HepG2 (cell line): ENCODE measurements around the gene SLC13A5. TPM values are rescaled to one million over a fixed set of nuclear protein-coding genes. Genes with fewer than 3 reads are reported as not detected.

Experiments
- AKAP8 ChIP-seq: sonication (generic); formaldehyde crosslinking; IDR thresholded peaks from 2 replicates; pipeline ENCODE4 v1.5.1; 2020; ENCODE audit warnings: mild to moderate bottlenecking, missing genetic modification reagents
- DMTF1 ChIP-seq: sonication (generic); formaldehyde crosslinking; IDR thresholded peaks from 2 replicates; pipeline ENCODE4 v1.4.0; 2020; ENCODE audit warnings: mild to moderate bottlenecking, missing genetic modification reagents
- FOXA3 ChIP-seq: IDR thresholded peaks from 2 replicates; pipeline ENCODE4 v1.6.1; 2016; ENCODE audit warnings: missing genetic modification reagents, missing compliant biosample characterization
- HMGXB3 ChIP-seq: sonication (generic); formaldehyde crosslinking; IDR thresholded peaks from 2 replicates; pipeline ENCODE4 v1.4.0; 2020; ENCODE audit warnings: missing genetic modification reagents, borderline replicate concordance
- KLF11 ChIP-seq: IDR thresholded peaks from 2 replicates; pipeline ENCODE4 v1.6.1; 2016; ENCODE audit warnings: missing compliant biosample characterization
- MTA1 ChIP-seq: sonication (generic); formaldehyde crosslinking; IDR thresholded peaks from 2 replicates; pipeline ENCODE4 v1.4.0; 2020; ENCODE audit warnings: missing genetic modification reagents, mild to moderate bottlenecking, borderline replicate concordance
- PITX1 ChIP-seq: sonication (generic); formaldehyde crosslinking; IDR thresholded peaks from 2 replicates; pipeline ENCODE4 v1.5.1; 2020; ENCODE audit warnings: mild to moderate bottlenecking, missing genetic modification reagents
- POLR2G ChIP-seq: fragments of 200-400 bp; formaldehyde crosslinking; IDR thresholded peaks from 2 replicates; pipeline ENCODE4 v1.6.1; 2018; ENCODE audit warnings: mild to moderate bottlenecking, low read depth, low read length, moderate library complexity
- PRDM10 ChIP-seq: sonication (generic); formaldehyde crosslinking; IDR thresholded peaks from 2 replicates; pipeline ENCODE4 v1.4.0; 2020; ENCODE audit warnings: low read depth, missing genetic modification reagents
- RFX3 ChIP-seq: IDR thresholded peaks from 2 replicates; pipeline ENCODE4 v1.6.1; 2016; ENCODE audit warnings: missing biosample characterization, missing genetic modification reagents
- SCMH1 ChIP-seq: sonication (generic); formaldehyde crosslinking; IDR thresholded peaks from 2 replicates; pipeline ENCODE4 v1.9.0; 2021; ENCODE audit warnings: missing genetic modification reagents, mild to moderate bottlenecking, borderline replicate concordance
- SSRP1 ChIP-seq: IDR thresholded peaks from 2 replicates; pipeline ENCODE4 v1.6.1; 2016; ENCODE audit warnings: control low read depth
- TCF7L2 ChIP-seq: IDR thresholded peaks from 2 replicates; pipeline ENCODE4 v1.6.1; 2011; ENCODE audit warnings: mild to moderate bottlenecking, low read depth, low read length, moderate library complexity
- ZNF780A ChIP-seq: sonication (generic); formaldehyde crosslinking; IDR thresholded peaks from 2 replicates; pipeline ENCODE4 v1.8.0; 2022; ENCODE audit warnings: mild to moderate bottlenecking, missing genetic modification reagents, moderate library complexity
- ZNF83 ChIP-seq: sonication (generic); formaldehyde crosslinking; IDR thresholded peaks from 2 replicates; pipeline ENCODE4 v1.4.0; 2020; ENCODE audit warnings: missing genetic modification reagents, mild to moderate bottlenecking, borderline replicate concordance
- polyA plus RNA-seq, 8 experiments: library from polyadenylated mRNA; depleted of rRNA in 3 of 8; stranded (reverse) in 7 of 8; unstranded in 1 of 8; fragments of >200 nt; fragmentation: Illumina TruSeq in 4 of 8; extraction: Trizol in 4 of 8; gene quantifications; 2 replicates each; pipeline versions ENCODE4 v1.2.1 to v1.2.3, GENCODE V29; 2011 to 2016; ENCODE audit warnings: low read depth in 4 of 8, missing spikeins in 1 of 8, mixed read lengths in 1 of 8; ENCODE audit not compliant: insufficient read depth in 1 of 8
- total RNA-seq, 5 experiments: library from RNA; depleted of rRNA; stranded (reverse); fragments of >200 nt; fragmentation: Illumina TruSeq; extraction: Trizol; gene quantifications; 2 replicates each; pipeline ENCODE4 v1.2.3, GENCODE V29; 2016; ENCODE audit warnings: low read depth in 1 of 5

SLC13A5 gene
- total and polyA plus RNA-seq, 2 of the 13 experiments (the other 11 are each of a cell fraction or from before 2014, with no cell fraction given), result 42.8 to 310 TPM

- TF ChIP-seq HMGXB3 (CRISPR knock-in tag) (no peak), MTA1 (peak; percentile 60; the same call in 1 of the 2 replicates), DMTF1 (CRISPR knock-in tag) (no peak), KLF11 (CRISPR knock-in tag) (no peak), AKAP8 (no peak), ZNF83 (CRISPR knock-in tag) (no peak), SCMH1 (no peak), POLR2G (peak; percentile 37; the same call in 1 of the 2 replicates), TCF7L2 (no peak), RFX3 (CRISPR knock-in tag) (no peak), SSRP1 (CRISPR knock-in tag) (no peak), PRDM10 (CRISPR knock-in tag) (no peak), FOXA3 (CRISPR knock-in tag) (peak; percentile 54), PITX1 (no peak), ZNF780A (CRISPR knock-in tag) (0 out of 2 replicates have a peak, but pooled peaks have one; percentile 72)
Observed at GRCh38 chr17:6711081-6711674, 2.0 kb downstream of the SLC13A5 start (continued).
